GM12878 (cell line): ENCODE measurements around the gene PPIL6. TPM values are rescaled to one million over a fixed set of nuclear protein-coding genes. Genes with fewer than 3 reads are reported as not detected.

Experiments
- ATAC-seq: fragments of 200-7000 bp; cut with Tn5 transposase; 3 replicates; pipeline ENCODE4 v1.9.1; 2020; ENCODE audit warnings: mild to moderate bottlenecking, moderate library complexity
- BruUV-seq: library from RNA; stranded (reverse); fragments of 400-500 nt; replicated peaks from 2 replicates; lab custom pipeline; 2021; lab: Mats Ljungman, UMichigan
- CTCF ChIA-PET: fragments of 300-600 bp; sonication (Branson Sonifier 250); formaldehyde crosslinking; extraction: SDS; loops from one replicate; lab custom pipeline; 2021; ENCODE audit warnings: inconsistent platforms; lab: Yijun Ruan, JAX
- POLR2A ChIA-PET: fragments of 350-600 bp; formaldehyde crosslinking; extraction: SDS; loops from one replicate; lab custom pipeline; 2021; ENCODE audit warnings: inconsistent platforms; lab: Charles Lee
- RAD21 ChIA-PET: fragments of 300-600 bp; sonication (Branson Sonifier 250); formaldehyde crosslinking; loops from one replicate; lab custom pipeline; 2023; ENCODE audit warnings: antibody characterized with exemption; ENCODE audit not compliant: unreplicated experiment; lab: Charles Lee
- SMC1A ChIA-PET: fragments of 300-600 bp; sonication (Branson Sonifier 250); formaldehyde crosslinking; loops from one replicate; lab custom pipeline; 2023; ENCODE audit not compliant: unreplicated experiment, uncharacterized antibody; lab: Charles Lee
- DNase-seq: peaks from one replicate; pipeline ENCODE4 v3.0.0-alpha.2; 2011; ENCODE audit warnings: low read depth, low spot score
- FAIRE-seq: peaks from 3 replicates; lab custom pipeline; 2011; peaks lifted over from hg19 to GRCh38; lab: Jason Lieb, UNC
- H2AFZ ChIP-seq: 2 replicates; pipeline ENCODE4 v1.6.0; 2011; ENCODE audit warnings: low read depth, low read length, control low read depth; ENCODE audit not compliant: control insufficient read depth
- H3K27ac ChIP-seq: 2 replicates; pipeline ENCODE4 v1.5.1; 2011; ENCODE audit warnings: control low read depth; ENCODE audit not compliant: control insufficient read depth, insufficient read depth
- H3K27me3 ChIP-seq, 2 experiments: replicated peaks in 1 of 2; 2 replicates each; pipeline versions ENCODE4 v1.6.0 to v1.6.1; 2011; ENCODE audit warnings: low read length in 1 of 2; ENCODE audit not compliant: control insufficient read depth in 2 of 2, insufficient read depth in 2 of 2
- H3K36me3 ChIP-seq, 2 experiments: 2 replicates each; pipeline ENCODE4 v1.5.1; 2011; ENCODE audit warnings: low read length in 1 of 2; ENCODE audit not compliant: control insufficient read depth in 2 of 2, insufficient read depth in 2 of 2
- H3K4me1 ChIP-seq: 2 replicates; pipeline ENCODE4 v1.6.1; 2011; ENCODE audit warnings: mild to moderate bottlenecking, low read length, moderate library complexity, mixed read lengths; ENCODE audit not compliant: control insufficient read depth, insufficient read depth
- H3K4me2 ChIP-seq: 2 replicates; pipeline ENCODE4 v1.6.0; 2011; ENCODE audit warnings: control low read depth; ENCODE audit not compliant: control insufficient read depth, insufficient read depth
- H3K4me3 ChIP-seq: fragments of 200-600 bp; sonication (generic); 2 replicates; pipeline ENCODE4 v1.5.1; 2016
- H3K79me2 ChIP-seq: 2 replicates; pipeline ENCODE4 v1.6.0; 2011; ENCODE audit warnings: low read length; ENCODE audit not compliant: control insufficient read depth, insufficient read depth
- H3K9ac ChIP-seq: 2 replicates; pipeline ENCODE4 v1.8.0; 2011; ENCODE audit warnings: low read length, control low read depth, mixed read lengths; ENCODE audit not compliant: control insufficient read depth, insufficient read depth
- H3K9me3 ChIP-seq: replicated peaks from 3 replicates; pipeline ENCODE4 v1.5.1; 2011; ENCODE audit warnings: mild to moderate bottlenecking, low read length; ENCODE audit not compliant: control insufficient read depth, insufficient read depth
- H4K20me1 ChIP-seq: 2 replicates; pipeline ENCODE4 v1.6.0; 2011; ENCODE audit not compliant: control insufficient read depth, insufficient read depth
- ATF7 ChIP-seq: fragments of 450-650 bp; IDR thresholded peaks from 2 replicates; pipeline ENCODE4 v1.6.1; 2016; ENCODE audit warnings: low read depth, mild to moderate bottlenecking
- CBFB ChIP-seq: IDR thresholded peaks from 2 replicates; pipeline ENCODE4 v1.6.1; 2016; ENCODE audit warnings: antibody characterized with exemption, low read depth
- CHD2 ChIP-seq: IDR thresholded peaks from 2 replicates; pipeline ENCODE4 v1.6.1; 2011; ENCODE audit warnings: low read depth, low read length, improper control_type of control experiment, borderline replicate concordance
- CHD4 ChIP-seq: fragments of 200-600 bp; sonication (generic); IDR thresholded peaks from 2 replicates; pipeline ENCODE4 v1.6.1; 2016; ENCODE audit warnings: mild to moderate bottlenecking
- KAT2A ChIP-seq: conservative IDR thresholded peaks from 2 replicates; pipeline ENCODE4 v1.6.1; 2011; ENCODE audit warnings: low read depth, low read length; ENCODE audit not compliant: control insufficient read depth
- MLLT1 ChIP-seq: fragments of 450-650 bp; IDR thresholded peaks from 2 replicates; pipeline ENCODE4 v1.6.1; 2016; ENCODE audit warnings: mild to moderate bottlenecking
- NRF1 ChIP-seq: conservative IDR thresholded peaks from 2 replicates; pipeline ENCODE4 v1.6.1; 2011; ENCODE audit warnings: mild to moderate bottlenecking, low read depth, low read length, improper control_type of control experiment
- RBBP5 ChIP-seq: fragments of 200-600 bp; sonication (generic); conservative IDR thresholded peaks from 2 replicates; pipeline ENCODE4 v1.6.1; 2016
- STAT1 ChIP-seq: fragments of 450-650 bp; conservative IDR thresholded peaks from 2 replicates; pipeline ENCODE4 v1.6.1; 2014; ENCODE audit warnings: antibody characterized with exemption, mild to moderate bottlenecking
- TAF1 ChIP-seq: IDR thresholded peaks from 2 replicates; pipeline ENCODE4 v1.6.1; 2011; ENCODE audit warnings: mild to moderate bottlenecking, low read depth, low read length, borderline replicate concordance
- WGBS: methylation state at CpG from one replicate; pipeline ENCODE4 v1.1.6; 2016; ENCODE audit warnings: low lambda C conversion rate; ENCODE audit not compliant: insufficient replicate concordance, insufficient coverage; ENCODE audit errors: missing lambda C conversion rate; 5-methylcytosine and 5-hydroxymethylcytosine counted together
- in situ Hi-C: fragments of 300-500 bp; cut with MboI; formaldehyde crosslinking; loops from 9 replicates; pipeline ENCODE4 v1.14.3; 2018; ENCODE audit warnings: mixed read lengths
- intact Hi-C: fragments of 100-400 bp; cut with micrococcal nuclease; formaldehyde crosslinking; loops from one replicate; pipeline ENCODE4 v1.14.2; 2022; ENCODE audit not compliant: unreplicated experiment
- polyA plus RNA-seq, 11 experiments: library from polyadenylated mRNA; depleted of rRNA in 4 of 11; unstranded in 6 of 11; stranded (reverse) in 5 of 11; fragments of >200 nt; fragmentation: Nextera tagmentation in 4 of 11; fragmentation: Illumina TruSeq in 1 of 11; extraction: Ambion mirVana in 4 of 11; extraction: Trizol in 1 of 11; gene quantifications; 1 replicate in 1 of 11; 2 replicates in 10 of 11; pipeline versions ENCODE4 v1.2.1 to v1.2.3, GENCODE V29; 2011 to 2016; ENCODE audit warnings: inconsistent platforms in 2 of 11, missing spikeins in 2 of 11, low read depth in 1 of 11
- total RNA-seq, 4 experiments: library from RNA; depleted of rRNA in 3 of 4; stranded (reverse); fragments of >200 nt in 3 of 4; fragmentation: Illumina TruSeq in 1 of 4; extraction: Trizol in 1 of 4; gene quantifications; 2 replicates each; pipeline versions ENCODE4 v1.2.1 to v1.2.3, GENCODE V29; 2013 to 2021
- TF ChIP-seq, protein P1 (sequence below): fragments of 450-650 bp; IDR thresholded peaks from 2 replicates; pipeline ENCODE4 v1.6.1; 2018; ENCODE audit warnings: borderline replicate concordance, mild to moderate bottlenecking; ENCODE audit not compliant: partially characterized antibody

The PPIL6 gene
- total and polyA plus RNA-seq, 10 of the 15 experiments (the other 5 are each of a cell fraction or from before 2014, with no cell fraction given), result 0.01 to 0.26 (median 0.12) TPM; not detected in 5

DNA sequence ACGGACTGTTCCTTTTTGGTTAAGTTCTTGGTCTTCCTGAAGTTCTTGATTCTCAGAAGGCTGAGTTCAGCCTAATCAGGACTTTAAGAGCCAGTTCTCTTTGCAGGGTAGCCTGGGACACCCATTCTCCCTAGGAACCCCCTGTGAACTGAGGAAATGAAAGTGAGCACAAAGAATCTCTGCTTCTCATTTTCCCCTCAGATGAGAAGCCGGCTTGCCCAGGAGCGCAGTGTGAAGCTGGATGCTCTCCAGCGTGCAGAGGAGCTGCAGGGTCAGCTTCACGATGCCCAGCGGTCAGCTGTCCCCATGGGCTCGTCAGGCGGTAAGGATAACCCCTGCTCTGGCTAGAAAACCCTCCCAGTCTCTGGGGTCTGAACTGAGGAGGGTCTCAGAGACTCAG lies 92.2 kb downstream of the PPIL6 start:
- CTCF ChIA-PET, result no interaction called here

GRCh38 chr6:109347779-109348178 lies 92.6 kb downstream of the PPIL6 start:
- FAIRE-seq, result no peak
- H2AFZ ChIP-seq, result no peak overlapping the region
- H3K4me2 ChIP-seq, result no peak overlapping the region
- no peaks in the 10 kb centered on the region for H3K9me3 ChIP-seq
- BruUV-seq, result no TSS peak
- ChIA-PET POLR2A (no interaction called here), CTCF (no interaction called here), RAD21 (no interaction called here), SMC1A (interaction anchor here (1.2 kb wide), 1 partner anchor 26 kb away, joined by 3 read pairs; no protein-coding TSS in a partner anchor)
- H3K27me3 ChIP-seq, result no peaks in the 10 kb centered on the region
- no peaks in the 10 kb centered on the region for H3K4me1 ChIP-seq
- no peak for ATAC-seq
- H3K27ac ChIP-seq, result no peak overlapping the region
- H3K36me3 ChIP-seq, result no peaks in the 10 kb centered on the region
- DNase-seq, result no peak
- H4K20me1 ChIP-seq, result no peaks in the 10 kb centered on the region
- H3K4me3 ChIP-seq, result no peak overlapping the region
- WGBS, result 83% methylated on average over 3 of the region's 3 CpGs
- intact Hi-C loops (no loop called here), in situ Hi-C loops (no loop called here)
- H3K79me2 ChIP-seq, result no peaks in the 10 kb centered on the region
- H3K9ac ChIP-seq, result no peak overlapping the region
- no peak for TF ChIP-seq ATF7
- no peak for TF ChIP-seq CBFB
- TF ChIP-seq, protein P1, sequence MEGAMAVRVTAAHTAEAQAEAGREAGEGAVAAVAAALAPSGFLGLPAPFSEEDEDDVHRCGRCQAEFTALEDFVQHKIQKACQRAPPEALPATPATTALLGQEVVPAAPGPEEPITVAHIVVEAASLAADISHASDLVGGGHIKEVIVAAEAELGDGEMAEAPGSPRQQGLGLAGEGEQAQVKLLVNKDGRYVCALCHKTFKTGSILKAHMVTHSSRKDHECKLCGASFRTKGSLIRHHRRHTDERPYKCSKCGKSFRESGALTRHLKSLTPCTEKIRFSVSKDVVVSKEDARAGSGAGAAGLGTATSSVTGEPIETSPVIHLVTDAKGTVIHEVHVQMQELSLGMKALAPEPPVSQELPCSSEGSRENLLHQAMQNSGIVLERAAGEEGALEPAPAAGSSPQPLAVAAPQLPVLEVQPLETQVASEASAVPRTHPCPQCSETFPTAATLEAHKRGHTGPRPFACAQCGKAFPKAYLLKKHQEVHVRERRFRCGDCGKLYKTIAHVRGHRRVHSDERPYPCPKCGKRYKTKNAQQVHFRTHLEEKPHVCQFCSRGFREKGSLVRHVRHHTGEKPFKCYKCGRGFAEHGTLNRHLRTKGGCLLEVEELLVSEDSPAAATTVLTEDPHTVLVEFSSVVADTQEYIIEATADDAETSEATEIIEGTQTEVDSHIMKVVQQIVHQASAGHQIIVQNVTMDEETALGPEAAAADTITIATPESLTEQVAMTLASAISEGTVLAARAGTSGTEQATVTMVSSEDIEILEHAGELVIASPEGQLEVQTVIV, result no peak
- TF ChIP-seq CHD2, result no peak
- TF ChIP-seq CHD4, result no peak

More for the DNA sequence above, 92.2 kb downstream of the PPIL6 start:
- no peaks in the 10 kb centered on the region for H3K9me3 ChIP-seq
- BruUV-seq, result no TSS peak
- H3K4me2 ChIP-seq, result no peak overlapping the region
- DNase-seq (no peak), FAIRE-seq (no peak), ATAC-seq (no peak)
- intact Hi-C loops (no loop called here), in situ Hi-C loops (no loop called here)
- H4K20me1 ChIP-seq, result no peaks in the 10 kb centered on the region
- POLR2A ChIA-PET, result no interaction called here
- RAD21 ChIA-PET, result no interaction called here
- no peak overlapping the region for H3K27ac ChIP-seq
- 97% methylated on average over 8 of the region's 8 CpGs for WGBS
- H3K79me2 ChIP-seq, result no peaks in the 10 kb centered on the region
- H3K27me3 ChIP-seq, result no peaks in the 10 kb centered on the region
- H2AFZ ChIP-seq, result no peak overlapping the region
- TF ChIP-seq NRF1 (no peak), RBBP5 (no peak), TAF1 (no peak), KAT2A (no peak), STAT1 (no peak), MLLT1 (no peak)
- no peak overlapping the region for H3K4me3 ChIP-seq
- no peak overlapping the region for H3K9ac ChIP-seq
- H3K36me3 ChIP-seq, result no peaks in the 10 kb centered on the region
- SMC1A ChIA-PET, result interaction anchor here (1.2 kb wide), 1 partner anchor 25 kb away, joined by 3 read pairs; no protein-coding TSS in a partner anchor
- no peaks in the 10 kb centered on the region for H3K4me1 ChIP-seq
